ENCODE results near the gene NLRP8. TPM values are rescaled to one million over a fixed set of nuclear protein-coding genes. Genes with fewer than 3 reads are reported as not detected.

NLRP8 gene
- total and polyA plus RNA-seq, 4 donors: not detected

DNA sequence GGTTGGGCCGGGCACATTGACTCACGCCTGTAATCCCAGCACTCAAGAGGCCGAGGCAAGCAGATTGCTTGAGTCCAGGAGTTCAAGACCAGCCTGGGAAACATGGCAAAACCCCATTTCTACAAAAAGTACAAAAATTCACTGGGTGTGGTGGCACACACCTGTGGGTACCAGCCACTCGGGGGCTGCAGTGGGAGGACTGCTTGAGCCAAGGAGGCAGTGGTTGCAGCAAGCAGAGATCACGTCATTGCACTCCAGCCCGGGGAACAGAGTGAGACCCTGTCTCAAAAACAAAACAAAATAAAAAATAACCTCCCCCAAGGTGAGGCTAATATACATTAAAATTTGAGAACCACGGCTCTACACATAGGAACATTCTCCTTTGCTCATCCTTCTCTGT, 40.3 kb upstream of the NLRP8 start (continued):
- TF ChIP-seq, protein P1, sequence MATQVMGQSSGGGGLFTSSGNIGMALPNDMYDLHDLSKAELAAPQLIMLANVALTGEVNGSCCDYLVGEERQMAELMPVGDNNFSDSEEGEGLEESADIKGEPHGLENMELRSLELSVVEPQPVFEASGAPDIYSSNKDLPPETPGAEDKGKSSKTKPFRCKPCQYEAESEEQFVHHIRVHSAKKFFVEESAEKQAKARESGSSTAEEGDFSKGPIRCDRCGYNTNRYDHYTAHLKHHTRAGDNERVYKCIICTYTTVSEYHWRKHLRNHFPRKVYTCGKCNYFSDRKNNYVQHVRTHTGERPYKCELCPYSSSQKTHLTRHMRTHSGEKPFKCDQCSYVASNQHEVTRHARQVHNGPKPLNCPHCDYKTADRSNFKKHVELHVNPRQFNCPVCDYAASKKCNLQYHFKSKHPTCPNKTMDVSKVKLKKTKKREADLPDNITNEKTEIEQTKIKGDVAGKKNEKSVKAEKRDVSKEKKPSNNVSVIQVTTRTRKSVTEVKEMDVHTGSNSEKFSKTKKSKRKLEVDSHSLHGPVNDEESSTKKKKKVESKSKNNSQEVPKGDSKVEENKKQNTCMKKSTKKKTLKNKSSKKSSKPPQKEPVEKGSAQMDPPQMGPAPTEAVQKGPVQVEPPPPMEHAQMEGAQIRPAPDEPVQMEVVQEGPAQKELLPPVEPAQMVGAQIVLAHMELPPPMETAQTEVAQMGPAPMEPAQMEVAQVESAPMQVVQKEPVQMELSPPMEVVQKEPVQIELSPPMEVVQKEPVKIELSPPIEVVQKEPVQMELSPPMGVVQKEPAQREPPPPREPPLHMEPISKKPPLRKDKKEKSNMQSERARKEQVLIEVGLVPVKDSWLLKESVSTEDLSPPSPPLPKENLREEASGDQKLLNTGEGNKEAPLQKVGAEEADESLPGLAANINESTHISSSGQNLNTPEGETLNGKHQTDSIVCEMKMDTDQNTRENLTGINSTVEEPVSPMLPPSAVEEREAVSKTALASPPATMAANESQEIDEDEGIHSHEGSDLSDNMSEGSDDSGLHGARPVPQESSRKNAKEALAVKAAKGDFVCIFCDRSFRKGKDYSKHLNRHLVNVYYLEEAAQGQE (IDR thresholded peaks at IDR 0.05): no peak
- no peak for TF ChIP-seq HNF4G (IDR thresholded peaks at IDR 0.05)
- no peak for TF ChIP-seq HNF4A (conservative IDR thresholded peaks at IDR 0.05)
- TF ChIP-seq, protein P2, sequence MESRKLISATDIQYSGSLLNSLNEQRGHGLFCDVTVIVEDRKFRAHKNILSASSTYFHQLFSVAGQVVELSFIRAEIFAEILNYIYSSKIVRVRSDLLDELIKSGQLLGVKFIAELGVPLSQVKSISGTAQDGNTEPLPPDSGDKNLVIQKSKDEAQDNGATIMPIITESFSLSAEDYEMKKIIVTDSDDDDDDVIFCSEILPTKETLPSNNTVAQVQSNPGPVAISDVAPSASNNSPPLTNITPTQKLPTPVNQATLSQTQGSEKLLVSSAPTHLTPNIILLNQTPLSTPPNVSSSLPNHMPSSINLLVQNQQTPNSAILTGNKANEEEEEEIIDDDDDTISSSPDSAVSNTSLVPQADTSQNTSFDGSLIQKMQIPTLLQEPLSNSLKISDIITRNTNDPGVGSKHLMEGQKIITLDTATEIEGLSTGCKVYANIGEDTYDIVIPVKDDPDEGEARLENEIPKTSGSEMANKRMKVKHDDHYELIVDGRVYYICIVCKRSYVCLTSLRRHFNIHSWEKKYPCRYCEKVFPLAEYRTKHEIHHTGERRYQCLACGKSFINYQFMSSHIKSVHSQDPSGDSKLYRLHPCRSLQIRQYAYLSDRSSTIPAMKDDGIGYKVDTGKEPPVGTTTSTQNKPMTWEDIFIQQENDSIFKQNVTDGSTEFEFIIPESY (IDR thresholded peaks at IDR 0.05): no peak

DNA sequence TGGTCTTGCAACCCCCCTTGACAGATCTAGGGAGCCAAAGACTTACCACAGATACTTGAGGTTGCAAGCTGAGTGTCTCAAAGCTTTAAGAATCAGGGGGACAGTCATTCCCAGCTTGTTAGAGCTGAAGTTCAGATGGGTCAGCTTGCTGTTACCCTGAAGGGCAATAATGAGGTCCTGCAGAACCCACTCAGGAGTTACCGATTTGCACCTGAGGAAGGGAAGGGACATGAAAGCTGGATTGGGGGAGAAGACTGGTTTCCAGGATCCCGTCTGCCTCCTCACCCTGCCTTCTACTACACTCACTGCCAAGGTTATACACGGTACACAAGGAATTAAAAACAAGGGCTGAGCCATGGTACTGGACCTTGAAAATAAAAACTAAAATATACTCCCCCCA, 39.9 kb upstream of the NLRP8 start:
- Histone ChIP-seq H3K27me3 (ENCODE audit: control insufficient read depth in 4 of 4, insufficient read depth in 4 of 4, low read length in 3 of 4) (no peaks in the 10 kb centered on the region), H3K27ac (ENCODE audit: low read depth in 1 of 2, low read length in 2 of 2) (no peak overlapping the region), H3K9ac (ENCODE audit: low read depth in 1 of 2, low read length in 2 of 2) (no peak overlapping the region), H3K36me3 (ENCODE audit: control insufficient read depth in 4 of 4, insufficient read depth in 3 of 4, low read depth in 1 of 4, low read length in 3 of 4) (no peaks in the 10 kb centered on the region), H3K4me1 (ENCODE audit: control insufficient read depth in 4 of 4, insufficient read depth in 4 of 4, low read length in 3 of 4) (no peaks in the 10 kb centered on the region), H3K9me3 (ENCODE audit: control insufficient read depth in 4 of 4, low read length in 3 of 4) (peaks cover 0 to 4% (median 2%) of the 10 kb centered on the region in 4 donors), H3K4me3 (ENCODE audit: low read depth in 1 of 3, low read length in 3 of 3) (no peak overlapping the region)
- WGBS: 77% methylated on average over 3 of the region's 3 CpGs
- no peak for DNase-seq (ENCODE audit: low spot score)
- TF ChIP-seq HNF4A (conservative IDR thresholded peaks at IDR 0.05): no peak
- no peak for TF ChIP-seq FOXA2 (IDR thresholded peaks at IDR 0.05)
- no peak for TF ChIP-seq FOXA1 (IDR thresholded peaks at IDR 0.05)
- TF ChIP-seq, protein P3, sequence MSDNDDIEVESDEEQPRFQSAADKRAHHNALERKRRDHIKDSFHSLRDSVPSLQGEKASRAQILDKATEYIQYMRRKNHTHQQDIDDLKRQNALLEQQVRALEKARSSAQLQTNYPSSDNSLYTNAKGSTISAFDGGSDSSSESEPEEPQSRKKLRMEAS (IDR thresholded peaks at IDR 0.05): no peak
- TF ChIP-seq, protein P4, sequence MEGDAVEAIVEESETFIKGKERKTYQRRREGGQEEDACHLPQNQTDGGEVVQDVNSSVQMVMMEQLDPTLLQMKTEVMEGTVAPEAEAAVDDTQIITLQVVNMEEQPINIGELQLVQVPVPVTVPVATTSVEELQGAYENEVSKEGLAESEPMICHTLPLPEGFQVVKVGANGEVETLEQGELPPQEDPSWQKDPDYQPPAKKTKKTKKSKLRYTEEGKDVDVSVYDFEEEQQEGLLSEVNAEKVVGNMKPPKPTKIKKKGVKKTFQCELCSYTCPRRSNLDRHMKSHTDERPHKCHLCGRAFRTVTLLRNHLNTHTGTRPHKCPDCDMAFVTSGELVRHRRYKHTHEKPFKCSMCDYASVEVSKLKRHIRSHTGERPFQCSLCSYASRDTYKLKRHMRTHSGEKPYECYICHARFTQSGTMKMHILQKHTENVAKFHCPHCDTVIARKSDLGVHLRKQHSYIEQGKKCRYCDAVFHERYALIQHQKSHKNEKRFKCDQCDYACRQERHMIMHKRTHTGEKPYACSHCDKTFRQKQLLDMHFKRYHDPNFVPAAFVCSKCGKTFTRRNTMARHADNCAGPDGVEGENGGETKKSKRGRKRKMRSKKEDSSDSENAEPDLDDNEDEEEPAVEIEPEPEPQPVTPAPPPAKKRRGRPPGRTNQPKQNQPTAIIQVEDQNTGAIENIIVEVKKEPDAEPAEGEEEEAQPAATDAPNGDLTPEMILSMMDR (IDR thresholded peaks at IDR 0.05; ENCODE audit: low read depth, low read length, missing input control): no peak
- TF ChIP-seq, protein P5, sequence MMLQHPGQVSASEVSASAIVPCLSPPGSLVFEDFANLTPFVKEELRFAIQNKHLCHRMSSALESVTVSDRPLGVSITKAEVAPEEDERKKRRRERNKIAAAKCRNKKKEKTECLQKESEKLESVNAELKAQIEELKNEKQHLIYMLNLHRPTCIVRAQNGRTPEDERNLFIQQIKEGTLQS (IDR thresholded peaks at IDR 0.05): no peak
- TF ChIP-seq TAF1 (conservative IDR thresholded peaks at IDR 0.05): no peak
- TF ChIP-seq, protein P1 (IDR thresholded peaks at IDR 0.05): no peak
- TF ChIP-seq RAD21 (IDR thresholded peaks at IDR 0.05): no peak
- no peak for TF ChIP-seq NR2F2 (IDR thresholded peaks at IDR 0.05)
- no peak for TF ChIP-seq SP1 (IDR thresholded peaks at IDR 0.05)
- no peak for TF ChIP-seq EGR1 (IDR thresholded peaks at IDR 0.05; ENCODE audit: low read depth in 2 of 2)
- TF ChIP-seq HNF4G (IDR thresholded peaks at IDR 0.05): no peak
- no peak for TF ChIP-seq YY1 (IDR thresholded peaks at IDR 0.05)
- TF ChIP-seq JUND (IDR thresholded peaks at IDR 0.05): no peak
- TF ChIP-seq, protein P2 (IDR thresholded peaks at IDR 0.05): no peak
